Sigmoid colon (tissue), 7 donors: ENCODE results near the gene LRRFIP2. TPM values are rescaled to one million over a fixed set of nuclear protein-coding genes. Genes with fewer than 3 reads are reported as not detected.

Source experiments
- DNase-seq: peaks from one replicate; pipeline ENCODE4 v3.0.0-alpha.2; 2019
- H3K27ac ChIP-seq, 4 donors: fragments of 200-600 bp; sonication (generic); one replicate each; pipeline ENCODE4 v1.5.1; 2016 to 2019; ENCODE audit warnings: mild to moderate bottlenecking in 1 of 4
- H3K27me3 ChIP-seq, 3 donors: fragments of 200-600 bp; sonication (generic); one replicate each; pipeline ENCODE4 v1.5.1; 2019; ENCODE audit warnings: mild to moderate bottlenecking in 1 of 3
- H3K36me3 ChIP-seq, 4 donors: fragments of 200-600 bp; sonication (generic); one replicate each; pipeline ENCODE4 v1.5.1; 2016 to 2019
- H3K4me1 ChIP-seq, 4 donors: fragments of 200-600 bp; sonication (generic); one replicate each; pipeline ENCODE4 v1.5.1; 2017 to 2019
- H3K4me3 ChIP-seq, 4 donors: fragments of 200-600 bp; sonication (generic); one replicate each; pipeline ENCODE4 v1.5.1; 2017 to 2019; ENCODE audit warnings: mild to moderate bottlenecking in 2 of 4, moderate library complexity in 1 of 4
- H3K9me3 ChIP-seq, 4 donors: fragments of 200-600 bp in 3 of 4; sonication (generic) in 3 of 4; one replicate each; pipeline versions ENCODE4 v1.5.1 to v1.6.1; 2013 to 2019
- EP300 ChIP-seq, 4 donors: sonication (generic); formaldehyde crosslinking; IDR thresholded peaks; one replicate each; pipeline ENCODE4 v1.6.1; 2017; ENCODE audit warnings: antibody characterized with exemption in 4 of 4
- POLR2A ChIP-seq, 2 donors: fragments of 450-650 bp; IDR thresholded peaks; one replicate each; pipeline ENCODE4 v1.6.1; 2016; ENCODE audit warnings: antibody characterized with exemption in 2 of 2, mild to moderate bottlenecking in 2 of 2, moderate library complexity in 2 of 2
- POLR2AphosphoS5 ChIP-seq, 4 donors: sonication (generic); formaldehyde crosslinking; IDR thresholded peaks; one replicate each; pipeline ENCODE4 v1.6.1; 2017; ENCODE audit warnings: antibody characterized with exemption in 4 of 4
- WGBS, 2 donors: extraction: QIAGEN DNeasy Blood & Tissue Kit; methylation state at CpG; one replicate each; pipeline ENCODE4 v1.1.7; 2013; 5-methylcytosine and 5-hydroxymethylcytosine counted together
- intact Hi-C: fragments of 100-400 bp; cut with DNase I; formaldehyde crosslinking; loops from one replicate; pipeline ENCODE4 v1.15.1; 2023
- polyA plus RNA-seq, 3 donors: library from polyadenylated mRNA; stranded (reverse); fragments of 200-250 nt; gene quantifications; one replicate each; pipeline ENCODE4 v1.2.3, GENCODE V29; 2013
- total RNA-seq, 4 donors: library from RNA; depleted of rRNA; stranded (reverse); fragments of >200 nt; gene quantifications; one replicate each; pipeline ENCODE4 v1.1.0, GENCODE V29; 2016
- TF ChIP-seq, protein P1 (sequence below), 4 experiments: fragments of 450-650 bp in 3 of 4; fragments of 200-600 bp in 1 of 4; IDR thresholded peaks; one replicate each; pipeline ENCODE4 v1.5.1; 2016 to 2019; ENCODE audit warnings: antibody characterized with exemption in 4 of 4, mild to moderate bottlenecking in 3 of 4, moderate library complexity in 2 of 4
- donor health status: healthy with polysubstance abuse.
- donor health status: Bipolar disorder and iron deficiency.
- donor health status: healthy.

The LRRFIP2 gene
- total and polyA plus RNA-seq, 7 donors = 47.2 to 91.8 (median 60.1) TPM

DNA sequence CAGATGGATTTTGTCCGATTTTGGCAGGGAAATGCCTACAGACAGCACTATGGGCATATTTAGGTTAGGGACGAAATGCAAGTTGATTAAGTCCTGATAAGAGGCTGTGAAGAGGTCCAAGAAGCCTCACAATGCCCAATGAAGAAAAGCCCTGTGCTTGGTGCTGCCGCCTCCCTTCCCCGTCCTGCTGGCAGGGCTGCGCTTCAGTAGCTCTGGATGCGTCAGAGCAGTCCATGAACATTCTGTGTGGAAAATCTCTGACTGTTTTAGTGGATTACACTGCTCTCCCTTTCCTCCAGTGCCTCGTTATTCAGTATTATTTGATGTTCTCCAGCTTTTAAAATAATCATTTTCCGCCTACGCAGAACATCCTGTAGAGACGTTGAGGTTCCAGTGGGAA lies 141.4 kb downstream of the LRRFIP2 start:
- peaks cover 0 to 28% (median 10%) of the 10 kb centered on the region in 4 donors for H3K4me1 ChIP-seq
- H3K36me3 ChIP-seq = peaks cover 0 to 76% (median 19%) of the 10 kb centered on the region in 4 donors
- intact Hi-C loops = no loop called here
- no peak overlapping the region for H3K4me3 ChIP-seq
- 87 to 95% methylated on average over 10 of the region's 10 CpGs for WGBS, 2 donors
- TF ChIP-seq POLR2AphosphoS5 (IDR thresholded peaks at IDR 0.05) = peak in 2 of 4 donors; percentile 17 to 23
- TF ChIP-seq, protein P1, sequence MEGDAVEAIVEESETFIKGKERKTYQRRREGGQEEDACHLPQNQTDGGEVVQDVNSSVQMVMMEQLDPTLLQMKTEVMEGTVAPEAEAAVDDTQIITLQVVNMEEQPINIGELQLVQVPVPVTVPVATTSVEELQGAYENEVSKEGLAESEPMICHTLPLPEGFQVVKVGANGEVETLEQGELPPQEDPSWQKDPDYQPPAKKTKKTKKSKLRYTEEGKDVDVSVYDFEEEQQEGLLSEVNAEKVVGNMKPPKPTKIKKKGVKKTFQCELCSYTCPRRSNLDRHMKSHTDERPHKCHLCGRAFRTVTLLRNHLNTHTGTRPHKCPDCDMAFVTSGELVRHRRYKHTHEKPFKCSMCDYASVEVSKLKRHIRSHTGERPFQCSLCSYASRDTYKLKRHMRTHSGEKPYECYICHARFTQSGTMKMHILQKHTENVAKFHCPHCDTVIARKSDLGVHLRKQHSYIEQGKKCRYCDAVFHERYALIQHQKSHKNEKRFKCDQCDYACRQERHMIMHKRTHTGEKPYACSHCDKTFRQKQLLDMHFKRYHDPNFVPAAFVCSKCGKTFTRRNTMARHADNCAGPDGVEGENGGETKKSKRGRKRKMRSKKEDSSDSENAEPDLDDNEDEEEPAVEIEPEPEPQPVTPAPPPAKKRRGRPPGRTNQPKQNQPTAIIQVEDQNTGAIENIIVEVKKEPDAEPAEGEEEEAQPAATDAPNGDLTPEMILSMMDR (IDR thresholded peaks at IDR 0.05) = no peak
- no peaks in the 10 kb centered on the region for H3K27me3 ChIP-seq
- peaks cover 0 to 6% (median 0%) of the 10 kb centered on the region in 4 donors for H3K9me3 ChIP-seq
- DNase-seq = peak; percentile 78
- H3K27ac ChIP-seq = peak overlapping the region; percentile 44 to 62 (median 54)

DNA sequence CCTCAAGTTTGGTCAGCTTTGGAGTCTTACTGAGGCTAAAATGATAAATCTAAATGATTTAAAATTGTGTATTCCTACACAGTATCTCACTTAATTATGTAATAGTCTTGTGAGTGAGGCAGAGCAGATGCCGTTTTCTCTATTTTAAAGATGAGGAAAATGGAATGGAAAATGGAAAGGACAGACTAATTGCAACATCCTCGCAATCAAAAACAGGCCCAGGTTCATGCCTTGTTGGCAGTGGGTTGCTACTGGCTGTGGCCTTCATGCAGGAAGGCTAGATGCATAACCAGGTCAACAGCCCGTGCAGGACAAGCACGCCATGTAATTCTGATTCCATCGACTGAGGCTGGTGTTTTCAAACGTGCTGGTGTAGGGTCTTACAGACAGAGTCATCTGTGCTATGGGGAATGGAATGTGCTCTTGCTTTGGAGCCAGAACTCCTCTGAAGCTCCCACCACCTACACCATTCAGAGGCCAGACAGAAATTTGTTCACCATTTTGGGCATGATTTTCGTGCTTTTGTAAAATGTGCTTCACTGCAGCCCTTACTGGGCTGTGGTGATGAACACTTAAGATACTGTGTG lies 143.2 kb downstream of the LRRFIP2 start:
- intact Hi-C loops = no loop called here
- Histone ChIP-seq H3K4me1 (peaks cover 0 to 28% (median 10%) of the 10 kb centered on the region in 4 donors), H3K4me3 (no peak overlapping the region), H3K27ac (peak overlapping the region; percentile 34 to 65 (median 61)), H3K27me3 (no peaks in the 10 kb centered on the region), H3K9me3 (peaks cover 0 to 3% (median 0%) of the 10 kb centered on the region in 4 donors), H3K36me3 (peaks cover 0 to 78% (median 19%) of the 10 kb centered on the region in 4 donors)
- DNase-seq = peak; percentile 76
- TF ChIP-seq POLR2AphosphoS5 (IDR thresholded peaks at IDR 0.05) (peak in 3 of 4 donors; percentile 7 to 52 (median 35)), EP300 (IDR thresholded peaks at IDR 0.05) (no peak), POLR2A (IDR thresholded peaks at IDR 0.05) (no peak)
- TF ChIP-seq, protein P1 (IDR thresholded peaks at IDR 0.05) = no peak
- 89 to 95% methylated on average over 7 of the region's 7 CpGs for WGBS, 2 donors

DNA sequence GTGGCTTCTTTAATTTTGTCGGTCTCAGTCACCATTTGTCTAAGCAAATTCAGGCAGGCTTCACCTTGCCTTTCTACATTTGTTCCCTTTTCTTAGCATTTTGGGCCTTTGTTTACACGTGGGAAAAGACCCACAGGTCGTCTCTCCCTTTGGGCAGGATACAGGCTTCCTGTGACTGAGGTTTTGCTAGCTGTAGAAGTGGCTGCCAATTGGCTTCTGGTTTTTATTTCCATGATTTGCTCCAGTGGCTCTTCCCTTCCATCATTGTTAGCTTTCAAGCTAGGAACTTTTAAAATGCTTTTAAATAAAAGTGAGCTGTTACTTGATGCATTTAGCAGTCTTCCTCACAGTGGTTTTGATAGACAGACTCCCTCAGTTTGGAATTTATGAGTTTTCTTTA lies 143.8 kb downstream of the LRRFIP2 start:
- Histone ChIP-seq H3K27me3 (no peaks in the 10 kb centered on the region), H3K9me3 (no peaks in the 10 kb centered on the region), H3K4me1 (peaks cover 0 to 28% (median 10%) of the 10 kb centered on the region in 4 donors), H3K27ac (peak overlapping the region; percentile 29 to 65 (median 61)), H3K4me3 (no peak overlapping the region), H3K36me3 (peaks cover 0 to 78% (median 18%) of the 10 kb centered on the region in 4 donors)
- intact Hi-C loops = no loop called here
- no peak for DNase-seq
- TF ChIP-seq EP300 (IDR thresholded peaks at IDR 0.05) (no peak), POLR2A (IDR thresholded peaks at IDR 0.05) (no peak), POLR2AphosphoS5 (IDR thresholded peaks at IDR 0.05) (no peak)
- TF ChIP-seq, protein P1 (IDR thresholded peaks at IDR 0.05) = no peak
- 59 to 80% methylated on average over 3 of the region's 3 CpGs for WGBS, 2 donors

DNA sequence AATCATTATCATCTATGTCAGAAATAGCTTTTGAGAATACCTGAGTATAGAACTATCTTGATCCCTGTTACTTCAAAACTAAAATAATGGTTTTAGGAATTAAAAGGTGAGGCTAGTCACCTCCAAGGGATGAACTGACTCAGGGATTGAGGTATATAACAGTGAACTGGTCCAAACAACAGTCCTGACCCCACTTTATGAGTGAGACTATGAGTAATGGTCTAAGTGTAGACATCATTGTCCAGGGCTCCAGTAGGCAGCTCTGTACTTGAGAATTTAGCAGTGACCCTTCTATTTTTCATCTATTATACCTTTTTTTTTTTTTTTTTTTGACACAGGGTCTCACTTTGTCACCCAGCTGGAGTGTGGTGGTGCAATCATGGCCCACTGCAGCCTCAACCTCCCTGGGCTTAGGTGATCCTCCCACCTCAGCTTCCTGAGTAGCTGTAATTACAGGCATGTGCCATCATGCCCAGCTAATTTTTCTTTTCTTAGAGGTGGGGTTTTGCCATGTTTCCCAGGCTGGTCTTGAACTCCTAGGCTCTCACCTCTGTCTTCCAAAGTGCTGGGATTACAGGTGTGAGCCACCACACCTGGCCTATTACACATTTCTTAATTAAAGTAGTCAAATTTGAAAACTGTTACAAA lies 144.7 kb downstream of the LRRFIP2 start:
- Histone ChIP-seq H3K27ac (peak overlapping the region; percentile 29 to 65 (median 61)), H3K36me3 (peaks cover 0 to 75% (median 16%) of the 10 kb centered on the region in 4 donors), H3K4me1 (peaks cover 0 to 28% (median 10%) of the 10 kb centered on the region in 4 donors), H3K9me3 (no peaks in the 10 kb centered on the region), H3K4me3 (no peak overlapping the region), H3K27me3 (no peaks in the 10 kb centered on the region)
- TF ChIP-seq POLR2AphosphoS5 (IDR thresholded peaks at IDR 0.05) (no peak), POLR2A (IDR thresholded peaks at IDR 0.05) (no peak), EP300 (IDR thresholded peaks at IDR 0.05) (no peak)
- TF ChIP-seq, protein P1 (IDR thresholded peaks at IDR 0.05) = no peak
- DNase-seq = no peak
- intact Hi-C loops = no loop called here
